RPMI7951 (cell line): Measurements from ENCODE around the gene RUFY3. TPM values are rescaled to one million over a fixed set of nuclear protein-coding genes. Genes with fewer than 3 reads are reported as not detected.

Experiments used
- DNase-seq: peaks from one replicate; pipeline ENCODE4 v3.0.0-alpha.2; 2012; ENCODE audit warnings: low read depth
- total RNA-seq: library from RNA; depleted of rRNA; stranded (reverse); fragments of >200 nt; shearing (Covaris generic); gene quantifications from 2 replicates; pipeline ENCODE4 v1.2.3, GENCODE V29; 2014

RUFY3 gene
- total RNA-seq, 1 experiment from 2014 or later, result 16.0 TPM

DNA sequence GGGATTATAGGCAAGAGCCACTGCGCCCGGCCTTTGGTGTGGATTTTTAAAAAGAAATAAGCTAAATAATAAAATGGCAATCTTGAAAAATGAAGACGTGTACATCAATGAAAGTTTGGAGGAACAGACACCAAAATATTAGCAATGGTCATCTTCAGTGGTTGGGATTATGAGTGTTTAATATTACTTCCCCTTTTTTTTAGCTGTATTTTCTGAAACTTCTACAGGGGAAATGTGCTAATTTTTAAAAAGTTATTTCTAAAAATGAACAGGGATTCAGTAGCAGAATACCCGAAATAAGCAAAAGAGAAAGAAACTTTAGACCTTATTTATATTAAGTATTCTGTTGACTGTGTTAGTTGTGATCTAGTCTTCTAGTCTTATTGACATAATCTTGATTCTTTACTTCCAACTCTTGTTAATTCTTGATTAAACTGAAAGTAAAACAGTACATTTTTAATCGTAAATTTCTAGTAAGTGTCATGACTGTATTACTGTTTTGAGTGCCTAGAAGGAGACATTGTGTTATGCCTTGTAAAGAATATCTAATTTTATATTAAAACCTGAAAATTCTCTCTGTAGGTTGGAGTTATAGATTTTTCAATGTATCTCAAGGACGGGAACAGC, 51.3 kb downstream of the RUFY3 start:
- no peak for DNase-seq

DNA sequence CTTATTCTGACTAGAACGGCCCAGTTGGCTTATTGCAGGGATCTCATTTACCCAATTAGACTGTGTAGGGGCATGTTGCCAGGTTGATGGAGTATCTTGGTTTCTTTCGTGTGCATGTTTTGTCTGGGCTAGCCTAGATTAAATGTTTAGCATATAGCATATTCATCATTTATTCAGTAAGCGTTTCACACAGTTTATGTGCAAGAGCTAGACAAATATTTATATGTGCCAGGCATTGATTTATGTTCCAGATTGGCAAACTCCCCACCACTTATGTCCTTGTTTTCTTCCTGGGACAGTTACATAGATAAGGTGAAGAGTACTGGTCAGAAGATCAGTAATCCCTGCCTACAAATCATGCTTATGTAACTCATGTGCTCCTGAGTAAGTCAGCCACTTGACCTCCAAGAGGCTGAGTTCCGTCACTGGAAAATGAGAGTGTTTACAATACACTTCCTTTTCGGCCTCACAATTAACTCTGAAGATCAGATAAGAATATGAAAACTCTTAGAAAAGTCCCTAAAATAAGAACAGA, 57.2 kb downstream of the RUFY3 start:
- no peak for DNase-seq

DNA sequence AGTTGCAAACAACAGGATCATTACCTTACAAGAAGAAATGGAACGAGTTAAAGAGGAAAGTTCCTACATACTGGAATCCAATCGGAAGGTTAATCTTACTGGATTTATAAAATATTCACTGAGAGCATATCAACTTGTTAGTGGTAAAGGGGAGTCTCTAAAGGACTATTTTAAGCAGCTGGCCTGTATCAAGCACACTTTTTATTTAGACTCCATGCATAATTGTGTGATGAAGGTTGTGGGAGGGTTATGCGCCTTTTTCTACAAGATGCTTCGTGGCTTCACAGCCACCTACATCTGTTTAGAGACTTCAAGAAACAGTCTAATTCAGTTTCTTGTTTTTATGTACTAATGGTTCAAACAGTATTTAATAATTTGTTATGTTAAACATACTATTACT, 61.3 kb downstream of the RUFY3 start:
- no peak for DNase-seq

DNA sequence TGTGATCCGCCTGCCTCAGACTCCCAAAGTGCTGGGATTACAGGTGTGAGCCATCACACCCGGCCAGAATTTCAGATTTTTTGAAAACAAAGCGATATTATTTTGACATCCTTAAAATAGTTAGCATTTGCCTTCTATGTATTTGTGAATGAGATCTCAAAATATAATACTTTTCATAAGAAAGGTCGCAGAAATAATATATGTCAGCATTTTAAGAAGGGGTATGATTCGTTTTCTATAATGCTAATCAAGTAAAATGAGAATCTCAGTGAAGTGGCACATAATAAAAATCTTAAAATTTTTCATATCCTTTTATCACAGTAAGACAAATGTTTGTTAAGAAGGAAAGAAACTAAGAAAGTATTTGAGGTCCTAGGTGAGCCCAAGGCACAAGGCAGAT, 65.7 kb downstream of the RUFY3 start:
- DNase-seq, result no peak

DNA sequence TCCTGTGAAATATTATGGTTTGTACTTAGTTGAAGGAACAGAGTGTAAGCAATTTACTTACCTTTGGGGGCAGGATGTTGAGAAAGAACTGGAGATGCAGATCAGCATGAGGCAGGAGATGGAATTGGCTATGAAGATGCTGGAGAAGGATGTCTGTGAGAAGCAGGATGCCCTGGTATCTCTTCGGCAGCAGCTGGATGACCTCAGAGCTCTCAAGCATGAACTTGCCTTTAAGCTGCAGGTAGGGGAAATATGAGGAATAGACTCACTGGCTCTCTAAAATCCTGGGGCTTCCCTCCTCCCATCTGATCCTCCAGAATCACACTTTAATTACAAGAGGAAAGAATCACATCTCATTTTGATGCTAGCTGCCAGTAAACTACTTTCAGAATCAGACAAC, 67.0 kb downstream of the RUFY3 start:
- DNase-seq, result no peak

DNA sequence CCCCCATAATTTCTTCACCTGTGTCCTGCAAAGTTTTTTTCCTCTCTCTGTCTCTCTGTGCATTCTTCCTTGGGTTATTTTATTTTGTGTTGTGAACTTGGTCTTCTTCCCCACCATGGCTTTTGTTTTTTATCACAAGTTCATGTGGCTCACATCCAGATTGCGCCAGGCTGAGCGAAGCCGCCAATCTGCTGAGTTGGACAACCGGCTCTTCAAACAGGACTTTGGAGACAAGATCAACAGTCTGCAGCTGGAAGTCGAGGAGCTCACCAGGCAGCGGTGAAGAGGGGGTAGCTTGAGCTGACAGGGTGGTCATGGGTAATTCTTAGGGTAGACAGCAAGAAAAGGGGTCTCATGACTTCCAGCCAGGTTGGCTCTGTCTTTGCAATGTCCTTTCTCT, 71.9 kb downstream of the RUFY3 start:
- DNase-seq, result no peak

DNA sequence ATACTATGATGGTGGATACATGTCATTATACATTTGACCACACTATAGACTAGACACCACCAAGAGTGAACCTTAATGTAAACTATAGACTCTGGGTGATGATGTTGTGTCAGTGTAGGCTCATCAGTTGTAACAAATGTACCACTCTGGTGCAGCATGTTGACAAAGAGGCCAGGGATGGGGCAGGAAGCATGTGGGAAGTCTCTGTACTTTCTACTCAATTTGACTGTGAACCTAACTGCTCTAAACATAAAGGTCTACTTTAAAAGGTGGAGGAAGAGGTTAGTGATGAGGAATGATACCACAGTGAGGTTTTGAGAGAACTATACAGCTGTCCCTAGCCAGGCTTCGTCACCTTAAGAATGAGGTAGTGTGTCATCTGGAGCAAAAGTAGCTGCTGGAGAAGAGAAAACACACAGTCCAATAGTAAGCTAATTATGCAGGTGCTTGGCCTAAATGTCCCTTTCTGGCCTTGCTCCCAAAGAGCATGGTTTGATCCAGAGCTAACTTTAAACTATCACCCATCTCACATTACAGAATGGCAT, 79.6 kb downstream of the RUFY3 start:
- DNase-seq, result no peak

DNA sequence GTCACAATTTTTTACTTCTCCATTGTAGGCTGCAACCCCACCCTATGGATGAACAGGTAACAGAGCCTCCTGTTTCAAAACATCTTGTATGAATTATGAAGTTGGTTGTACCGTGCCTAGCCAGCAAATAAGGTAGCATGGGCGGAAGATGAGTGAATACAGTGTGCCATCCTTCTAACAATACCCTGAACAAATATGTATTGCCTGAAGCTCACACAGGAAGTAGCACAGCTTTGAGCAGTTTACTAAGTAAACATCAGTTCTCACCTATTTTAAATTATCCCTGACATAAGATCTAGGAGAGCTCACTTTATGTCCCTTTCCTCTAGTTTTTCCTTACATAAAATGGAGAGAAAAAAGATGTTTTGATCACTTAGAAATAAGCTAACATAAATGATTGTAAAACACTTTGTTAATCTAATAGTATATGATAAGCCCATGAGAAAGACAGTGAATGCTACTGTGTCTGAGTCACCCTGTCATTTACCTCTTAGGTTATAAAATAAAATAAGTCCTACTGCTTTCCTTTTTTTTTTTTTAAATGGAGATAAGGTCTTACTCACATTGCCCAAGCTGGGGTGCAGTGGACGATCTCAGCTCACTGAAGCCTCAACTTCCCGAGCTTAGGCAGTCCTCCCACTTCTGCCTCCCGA, 81.3 kb downstream of the RUFY3 start:
- no peak for DNase-seq

DNA sequence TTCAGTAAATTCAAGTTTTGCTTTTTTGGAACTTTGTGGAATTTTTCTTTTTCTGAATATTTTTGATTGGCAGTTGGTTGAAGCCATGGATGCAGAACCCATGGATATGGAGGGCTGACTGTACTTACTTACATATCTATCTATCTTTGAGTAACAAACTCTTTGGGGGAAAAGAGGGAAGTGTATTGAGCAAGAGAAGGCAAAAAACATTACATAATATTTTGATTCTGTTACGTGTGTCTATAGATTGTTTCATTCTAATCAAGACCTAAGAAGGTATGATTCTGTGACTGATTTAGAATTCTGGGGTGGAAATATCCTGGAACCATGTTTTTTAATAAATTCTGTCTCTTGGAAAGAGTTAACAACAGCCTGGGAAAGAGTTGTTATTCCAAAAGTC, 86.4 kb downstream of the RUFY3 start:
- no peak for DNase-seq

DNA sequence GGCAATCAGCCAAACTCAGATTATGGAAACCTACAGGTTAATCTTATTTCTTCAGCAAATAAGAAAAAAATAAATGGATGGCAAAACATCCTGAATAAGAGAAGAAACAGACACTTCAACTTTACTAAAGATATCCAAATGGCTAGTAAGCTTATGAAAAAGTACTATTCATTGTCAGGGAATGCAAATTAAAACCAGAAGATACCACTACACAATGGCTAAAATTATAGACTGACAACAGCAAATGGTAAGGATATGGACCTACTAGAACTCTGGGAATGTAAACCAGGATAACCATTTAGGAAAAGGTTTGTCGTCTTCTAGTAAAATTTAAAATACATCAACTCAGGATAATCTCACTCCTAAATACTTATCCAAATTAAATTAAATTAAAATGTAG, 93.6 kb downstream of the RUFY3 start:
- no peak for DNase-seq

DNA sequence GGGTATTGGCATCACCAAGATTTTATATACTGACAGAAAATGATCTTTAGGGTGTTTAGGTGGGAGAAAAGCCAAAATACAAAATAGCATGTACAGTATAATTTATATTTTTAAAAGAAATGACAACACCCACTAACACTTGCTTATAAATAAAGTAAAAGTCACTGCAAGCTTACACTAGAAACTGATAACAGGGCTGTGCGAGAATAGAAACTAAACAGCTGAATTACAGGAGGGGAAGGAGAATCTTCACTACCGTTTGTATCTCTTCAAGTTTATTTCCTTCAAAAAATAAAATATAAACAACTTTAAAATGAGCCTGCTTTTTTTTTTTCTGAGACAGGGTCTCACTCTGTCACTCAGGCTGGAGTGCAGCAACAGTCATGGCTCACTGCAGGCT, 95.1 kb downstream of the RUFY3 start:
- no peak for DNase-seq

DNA sequence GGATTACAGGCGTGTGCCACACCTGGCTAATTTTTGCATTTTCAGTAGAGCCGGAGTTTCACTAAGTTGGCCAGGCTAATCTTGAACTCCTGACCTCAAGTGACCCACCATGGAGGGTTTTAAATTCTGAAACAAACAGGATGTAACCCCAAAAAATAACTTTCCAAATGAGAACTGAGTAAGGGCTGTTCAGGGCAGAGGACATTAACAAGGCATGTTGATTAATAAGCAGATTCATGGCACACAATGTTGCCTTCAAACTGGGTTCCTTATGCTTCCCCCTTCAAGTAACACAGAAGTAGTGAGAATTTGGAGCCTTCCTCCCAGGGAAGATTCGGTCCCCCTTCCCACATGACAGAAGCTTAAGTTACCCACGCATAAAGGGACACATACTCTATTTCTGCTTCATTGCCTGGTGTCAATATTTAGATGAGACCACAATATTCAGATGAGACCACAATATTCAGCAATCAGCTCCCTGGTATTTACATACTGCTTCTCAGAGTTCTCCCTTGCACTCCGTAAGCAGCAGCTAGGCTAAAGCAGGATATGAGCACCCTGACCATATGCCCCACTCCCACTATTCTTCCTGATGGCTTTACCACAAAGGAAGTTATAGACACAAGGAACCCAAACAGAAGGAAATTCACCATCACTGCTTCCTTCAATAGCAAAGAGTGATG, 96.5 kb downstream of the RUFY3 start:
- no peak for DNase-seq

DNA sequence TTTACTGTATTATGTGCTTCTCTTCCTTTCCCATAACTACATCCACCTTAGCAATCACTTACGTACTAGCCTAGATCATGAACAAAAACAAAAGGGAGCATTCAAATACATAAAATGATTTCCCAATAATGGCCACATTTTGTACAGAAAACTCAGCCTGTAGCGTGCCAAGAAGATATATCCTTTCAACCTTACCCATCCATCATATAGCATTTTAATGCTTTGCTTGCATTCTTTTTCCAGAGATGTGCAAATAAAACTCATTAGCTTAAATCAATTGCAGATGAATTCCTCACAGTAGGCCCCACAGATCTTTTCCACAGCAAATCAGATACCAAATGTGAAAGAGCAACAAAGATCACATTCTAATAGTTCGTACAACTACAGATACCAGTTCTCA, 97.2 kb downstream of the RUFY3 start:
- DNase-seq, result no peak

DNA sequence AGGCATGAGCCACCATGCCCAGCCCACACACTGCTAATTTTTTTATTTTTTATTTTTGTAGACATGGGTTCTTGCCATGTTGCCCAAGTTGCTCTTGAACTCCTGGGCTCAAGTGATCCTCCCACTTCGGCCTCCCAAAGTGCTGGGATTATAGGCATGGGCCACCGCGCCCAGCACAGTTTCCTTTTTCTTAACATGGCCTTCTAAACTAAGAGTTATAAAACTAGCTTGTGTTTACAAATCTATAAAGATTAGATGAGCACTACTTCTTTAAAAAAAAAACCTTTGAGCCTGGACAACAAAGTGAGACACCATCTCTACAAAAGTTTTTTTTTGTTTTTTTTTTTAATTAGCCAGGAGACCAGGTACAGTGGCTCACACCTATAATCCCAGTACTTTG, 107.3 kb downstream of the RUFY3 start:
- no peak for DNase-seq

DNA sequence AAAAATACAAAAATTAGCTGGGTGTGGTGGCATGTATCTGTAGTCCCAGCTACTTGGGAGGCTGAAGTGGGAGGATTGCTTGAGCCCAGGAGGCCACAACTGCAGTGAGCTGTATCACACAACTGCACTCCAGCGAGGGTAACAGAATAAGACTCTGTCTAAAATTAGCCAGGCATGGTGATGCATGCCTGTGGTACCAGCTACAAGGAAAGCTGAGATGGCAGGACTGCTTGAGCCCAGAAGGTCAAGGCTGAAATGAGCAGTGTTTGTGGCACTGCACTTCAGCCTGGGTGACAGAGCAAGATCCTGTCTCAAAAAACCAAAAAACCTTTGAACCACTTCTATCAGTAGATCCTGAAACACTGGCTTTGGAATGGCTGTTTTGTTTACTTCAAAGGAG, 107.7 kb downstream of the RUFY3 start:
- DNase-seq, result no peak

DNA sequence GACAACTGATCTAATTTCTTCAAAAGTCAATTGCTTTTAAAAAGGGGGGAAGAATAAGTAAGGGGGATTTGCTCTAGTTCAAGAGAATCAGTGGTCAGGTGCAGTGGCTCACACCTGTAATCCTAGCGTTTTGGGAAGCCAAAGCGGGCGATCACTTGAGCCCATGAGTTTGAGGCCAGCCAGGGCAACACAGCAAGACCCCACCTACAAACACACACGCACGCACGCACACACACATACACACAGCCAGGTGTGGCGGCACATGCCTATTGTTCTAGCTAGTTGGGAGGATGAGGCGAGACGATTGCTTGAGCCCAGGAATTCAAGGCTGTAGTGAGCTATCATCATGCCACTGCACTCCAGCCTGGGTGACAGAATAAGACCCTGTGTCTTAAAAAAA, 108.3 kb downstream of the RUFY3 start:
- DNase-seq, result no peak

DNA sequence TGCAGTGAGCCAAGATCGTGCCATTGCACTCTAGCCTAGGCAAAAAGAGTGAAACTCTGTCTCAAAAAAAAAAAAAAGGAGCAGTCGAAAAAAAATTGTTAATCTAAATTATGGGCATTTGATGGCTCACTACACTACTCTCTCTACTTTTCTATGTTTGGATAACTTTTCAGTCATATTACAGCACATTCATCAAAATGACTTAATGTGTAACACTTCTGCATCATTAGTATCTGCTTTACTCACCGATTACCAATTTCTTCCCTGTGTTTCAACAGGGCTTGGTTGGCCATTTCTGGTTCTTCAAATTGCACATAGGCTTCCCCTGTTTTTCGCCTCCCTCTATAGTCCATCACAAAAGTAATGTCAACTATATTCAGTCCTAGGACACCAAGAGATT, 109.5 kb downstream of the RUFY3 start:
- no peak for DNase-seq

DNA sequence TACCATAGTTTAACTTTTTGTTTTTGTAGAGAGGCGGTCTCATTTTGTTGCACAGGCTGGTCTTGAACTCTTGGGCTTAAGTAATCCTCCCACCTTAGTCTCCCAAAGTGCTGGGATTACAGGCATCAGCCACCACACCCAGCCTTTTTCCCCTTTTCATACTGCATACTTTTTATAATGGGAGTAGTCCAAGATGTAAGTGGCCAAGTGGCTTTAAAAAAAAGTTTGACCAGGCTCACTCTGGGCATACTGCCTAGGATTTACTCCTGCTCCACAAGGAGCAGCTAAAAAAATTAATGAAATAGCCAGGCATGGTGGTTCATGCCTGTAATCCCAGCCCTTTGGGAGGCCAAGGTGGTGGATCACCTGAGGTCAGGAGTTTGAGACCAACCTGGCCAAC, 111.9 kb downstream of the RUFY3 start:
- no peak for DNase-seq

DNA sequence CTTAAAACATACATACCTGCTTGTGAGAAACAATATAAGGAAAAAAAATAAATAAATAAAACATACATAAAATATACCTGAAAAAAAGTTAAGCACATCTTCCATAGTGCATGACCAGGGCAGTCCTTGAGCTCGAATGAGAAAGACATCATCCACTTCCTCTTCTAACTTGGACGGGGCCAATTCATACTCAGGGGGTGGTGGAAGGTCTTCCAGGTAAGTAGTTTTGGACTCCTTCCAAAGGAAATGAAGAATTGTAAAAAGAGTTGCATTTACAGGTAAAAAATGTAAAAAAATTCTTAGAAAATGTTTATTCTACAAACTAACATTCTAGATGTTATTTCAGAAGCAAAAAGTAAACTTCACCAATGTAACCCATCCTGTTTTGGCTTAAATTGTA, 114.3 kb downstream of the RUFY3 start:
- DNase-seq, result no peak

DNA sequence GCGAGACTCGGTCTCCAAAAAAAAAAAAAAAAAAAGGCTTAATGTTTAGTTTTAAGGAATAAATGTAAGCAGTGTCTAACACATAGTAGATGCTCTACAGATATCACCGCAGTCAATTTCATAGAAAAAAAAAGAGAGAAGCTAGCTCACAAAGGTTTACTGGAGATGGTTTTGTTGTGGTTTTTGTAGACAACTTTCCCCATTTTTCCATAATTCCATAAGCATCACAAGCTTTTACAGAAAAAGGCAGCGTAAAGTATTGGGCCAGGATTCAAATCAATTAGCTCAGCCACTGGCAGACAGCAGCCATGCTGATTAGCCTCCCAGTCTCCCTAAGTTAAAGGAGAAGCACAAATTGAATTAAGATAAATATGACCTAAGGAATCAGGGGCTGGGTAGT, 116.4 kb downstream of the RUFY3 start:
- DNase-seq, result peak; percentile 1

DNA sequence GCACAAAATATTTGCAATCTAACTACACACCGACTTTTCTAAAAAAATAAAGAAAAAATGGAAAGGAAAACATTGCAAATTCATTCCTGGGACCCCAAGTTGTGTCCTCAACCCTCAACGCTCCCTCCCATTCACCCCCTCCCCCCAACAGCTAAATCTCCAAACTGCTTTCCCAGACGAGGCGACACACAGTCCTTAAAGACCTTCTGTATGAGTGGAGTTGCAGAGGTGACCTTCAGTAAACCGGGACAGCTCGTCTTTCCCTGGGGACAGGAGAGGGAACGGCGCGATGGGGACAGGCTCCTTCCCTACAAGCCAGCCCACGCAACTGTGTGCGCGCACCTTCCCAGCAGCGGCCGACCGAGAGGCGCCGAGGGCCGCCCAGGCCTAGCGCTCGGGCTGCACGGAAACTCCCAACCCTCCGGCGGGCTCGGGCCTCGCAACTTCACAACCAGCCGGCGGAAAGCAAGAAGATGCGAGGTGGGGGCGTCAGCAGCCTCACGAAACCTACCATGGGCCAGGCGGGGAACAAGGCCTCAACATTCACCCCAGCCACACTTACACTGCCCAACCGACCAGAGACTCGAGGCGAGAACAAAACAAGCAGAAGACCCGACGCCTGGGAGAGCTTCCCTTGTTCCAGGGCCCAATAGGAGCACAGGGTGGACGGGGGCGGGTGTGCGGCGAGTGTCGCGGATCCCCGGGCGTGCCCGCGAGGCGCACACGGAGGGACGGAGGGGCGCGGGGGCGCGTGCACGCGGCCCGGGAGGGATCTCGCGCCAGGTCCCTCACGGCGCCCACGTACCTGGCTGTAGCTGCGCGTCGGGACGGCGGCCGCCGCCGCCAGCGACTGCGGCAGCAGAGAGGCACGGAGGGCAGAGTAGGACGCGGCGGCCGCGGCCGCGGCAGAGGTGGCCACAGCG, 117.2 kb downstream of the RUFY3 start:
- DNase-seq, result peak; percentile 57

DNA sequence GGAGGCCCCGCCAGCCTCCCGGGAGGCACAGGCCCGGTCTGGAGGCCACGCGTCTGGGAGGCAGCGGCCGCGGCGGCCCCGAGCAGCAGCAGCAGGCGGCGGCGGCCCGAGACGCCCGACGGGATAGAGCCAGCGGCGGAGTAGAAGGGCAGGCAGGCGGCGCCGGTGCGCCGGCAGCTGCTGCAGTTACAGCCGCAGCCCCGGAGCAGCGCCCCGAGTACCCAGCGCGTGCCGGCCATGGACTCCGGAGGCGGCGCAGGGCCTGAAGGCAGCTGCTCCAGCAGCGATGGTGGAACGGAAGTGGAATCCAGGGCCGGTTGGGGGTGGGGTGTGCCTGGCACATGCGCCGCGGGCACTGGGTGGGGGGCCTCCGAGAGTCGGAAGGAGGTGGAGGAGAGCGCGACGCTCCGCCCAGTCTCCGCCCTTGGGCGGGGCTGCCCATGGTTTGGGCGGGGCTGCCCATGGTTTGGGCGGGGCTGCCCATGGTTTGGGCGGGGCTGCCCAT, 117.9 kb downstream of the RUFY3 start, which contains the start of gene GRSF1:
GRSF1 (minus strand) TSS at position 302 of the 505 bp plus-strand sequence; CDS start at position 239, 63 bp downstream.
- peak; percentile 85 for DNase-seq
